Measurements from ENCODE around the gene NCEH1.

DNA sequence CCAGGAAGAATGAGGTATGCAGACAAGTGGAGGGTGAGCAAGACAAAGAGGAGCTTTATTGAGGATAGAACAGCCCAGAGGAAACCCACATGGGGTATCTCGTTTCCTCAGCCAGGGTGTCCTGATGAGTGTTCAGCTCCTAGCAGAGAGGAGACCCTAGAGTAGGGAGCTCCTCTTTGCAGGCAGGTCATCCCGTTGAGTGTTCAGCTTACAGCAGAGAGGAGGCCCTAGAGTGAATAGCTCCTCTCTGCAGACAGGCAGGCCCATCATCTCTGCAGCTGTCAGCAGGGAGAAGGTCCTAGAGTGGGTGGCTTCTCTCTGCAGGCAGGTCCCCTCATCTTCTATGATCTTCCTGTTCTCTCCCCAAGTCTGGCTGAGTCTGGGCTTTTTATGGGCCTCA, 97.0 kb downstream of the NCEH1 start:
- TF ChIP-seq, protein P1, sequence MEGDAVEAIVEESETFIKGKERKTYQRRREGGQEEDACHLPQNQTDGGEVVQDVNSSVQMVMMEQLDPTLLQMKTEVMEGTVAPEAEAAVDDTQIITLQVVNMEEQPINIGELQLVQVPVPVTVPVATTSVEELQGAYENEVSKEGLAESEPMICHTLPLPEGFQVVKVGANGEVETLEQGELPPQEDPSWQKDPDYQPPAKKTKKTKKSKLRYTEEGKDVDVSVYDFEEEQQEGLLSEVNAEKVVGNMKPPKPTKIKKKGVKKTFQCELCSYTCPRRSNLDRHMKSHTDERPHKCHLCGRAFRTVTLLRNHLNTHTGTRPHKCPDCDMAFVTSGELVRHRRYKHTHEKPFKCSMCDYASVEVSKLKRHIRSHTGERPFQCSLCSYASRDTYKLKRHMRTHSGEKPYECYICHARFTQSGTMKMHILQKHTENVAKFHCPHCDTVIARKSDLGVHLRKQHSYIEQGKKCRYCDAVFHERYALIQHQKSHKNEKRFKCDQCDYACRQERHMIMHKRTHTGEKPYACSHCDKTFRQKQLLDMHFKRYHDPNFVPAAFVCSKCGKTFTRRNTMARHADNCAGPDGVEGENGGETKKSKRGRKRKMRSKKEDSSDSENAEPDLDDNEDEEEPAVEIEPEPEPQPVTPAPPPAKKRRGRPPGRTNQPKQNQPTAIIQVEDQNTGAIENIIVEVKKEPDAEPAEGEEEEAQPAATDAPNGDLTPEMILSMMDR (IDR thresholded peaks at IDR 0.05), result no peak
- TF ChIP-seq POLR2A (IDR thresholded peaks at IDR 0.05), result no peak
